Measurements from ENCODE around the gene KDM2B.
"Not testable (repeated sequence)": the region's sequence is repeated elsewhere in the genome, so short reads cannot be mapped to it uniquely, and the experiment has no call there.

The KDM2B gene

DNA sequence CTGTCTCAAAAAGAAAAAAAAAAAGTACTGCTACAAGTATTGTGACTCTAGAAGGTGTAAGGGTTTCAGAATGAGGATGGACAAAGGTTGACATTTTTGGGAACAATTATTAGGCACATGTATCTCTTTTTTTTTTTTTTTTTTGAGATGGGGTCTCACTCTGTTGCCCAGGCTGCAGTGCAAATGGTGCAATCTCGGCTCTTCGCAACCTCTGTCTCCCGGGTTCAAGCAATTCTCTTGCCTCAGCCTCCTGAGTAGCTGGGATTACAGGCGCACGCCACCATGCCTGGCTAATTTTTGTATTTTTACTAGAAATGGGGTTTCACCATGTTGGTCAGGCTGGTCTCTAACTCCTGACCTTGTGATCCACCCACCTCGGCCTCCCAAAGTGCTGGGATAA is 195.9 kb downstream of the KDM2B start:
- not testable (repeated sequence) for DNase-seq (ENCODE audit: low read depth in 2 of 2)

- DNase-seq (ENCODE audit: low read depth in 2 of 2) = no peak
These were observed 197.2 kb downstream of the KDM2B start for GRCh38 chr12:121383601-121384021.

DNA sequence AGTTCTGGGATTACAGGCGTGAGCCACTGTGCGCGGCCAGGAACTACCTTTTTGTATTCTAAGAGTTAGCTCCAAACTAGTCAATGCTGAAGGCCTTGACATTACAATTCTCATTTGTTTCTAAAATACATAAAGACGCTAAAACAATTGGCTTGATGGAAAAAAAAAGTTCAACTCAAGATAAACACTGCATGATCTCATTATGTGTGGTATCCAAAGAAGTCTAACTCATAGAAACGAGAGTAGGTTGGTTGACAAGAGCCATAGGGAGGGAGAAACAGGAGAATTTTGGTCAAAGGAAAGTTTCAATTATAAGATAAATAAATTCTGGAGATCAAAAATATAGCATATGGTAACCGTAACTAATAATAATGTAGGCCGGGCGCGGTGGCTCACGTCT is 200.9 kb downstream of the KDM2B start:
- no peak for DNase-seq (ENCODE audit: low read depth in 2 of 2)

Data from stimulated activated CD8-positive, alpha-beta memory T cell treated with anti-CD3 and anti-CD28 coated beads, Interleukin-15, amount 100 ng/mL, for 4 hours (primary cell).